ENCODE measurements around the gene TPX2.

TPX2 gene

GRCh38 chr20:31843881-31844280, 104.8 kb downstream of the TPX2 start:
- Histone ChIP-seq H3K79me1 (ENCODE audit: low read length) (no peaks in the 10 kb centered on the region), H3K18ac (ENCODE audit: low read length) (no peak overlapping the region), H4K5ac (ENCODE audit: low read length) (no peak overlapping the region), H3K4me2 (ENCODE audit: low read length) (no peak overlapping the region), H2BK15ac (replicated peaks; ENCODE audit: low read depth) (no peak overlapping the region), H3K4ac (ENCODE audit: low read depth, low read length) (no peak overlapping the region), H2AK5ac (ENCODE audit: low read length) (no peak overlapping the region), H3K4me3 (ENCODE audit: low read length) (no peak overlapping the region), H2BK5ac (ENCODE audit: low read length) (no peak overlapping the region), H3K56ac (ENCODE audit: low read length) (peak overlapping the region; percentile 6), H3K23ac (ENCODE audit: low read length) (no peak overlapping the region), H3K79me2 (ENCODE audit: control insufficient read depth, insufficient read depth, low read length) (no peaks in the 10 kb centered on the region), H4K8ac (ENCODE audit: low read depth, low read length) (no peak overlapping the region), H3K27me3 (ENCODE audit: insufficient read depth, low read length, poor library complexity) (no peaks in the 10 kb centered on the region), H3K36me3 (ENCODE audit: control insufficient read depth, insufficient read depth, low read length) (no peaks in the 10 kb centered on the region), H3K9ac (ENCODE audit: low read length) (no peak overlapping the region), H3K27ac (ENCODE audit: low read depth, low read length) (no peak overlapping the region), H3K4me1 (ENCODE audit: control insufficient read depth, low read depth, low read length) (peaks cover 6% of the 10 kb centered on the region), H2BK120ac (ENCODE audit: low read depth, low read length) (no peak overlapping the region)
- WGBS (ENCODE audit: extremely low coverage, insufficient coverage, low lambda C conversion rate): no CpG with 5 or more reads among the region's 5 CpGs
- DNase-seq: no peak

- no CpG with 5 or more reads among the region's 28 CpGs for WGBS (ENCODE audit: extremely low coverage, insufficient coverage, low lambda C conversion rate)
- Histone ChIP-seq H3K36me3 (ENCODE audit: control insufficient read depth, insufficient read depth, low read length) (no peaks in the 10 kb centered on the region), H3K79me1 (ENCODE audit: low read length) (no peaks in the 10 kb centered on the region), H4K5ac (ENCODE audit: low read length) (no peak overlapping the region), H4K8ac (ENCODE audit: low read depth, low read length) (no peak overlapping the region), H3K56ac (ENCODE audit: low read length) (no peak overlapping the region), H3K79me2 (ENCODE audit: control insufficient read depth, insufficient read depth, low read length) (no peaks in the 10 kb centered on the region), H2BK5ac (ENCODE audit: low read length) (no peak overlapping the region), H3K4me3 (ENCODE audit: low read length) (no peak overlapping the region), H2BK120ac (ENCODE audit: low read depth, low read length) (no peak overlapping the region), H3K18ac (ENCODE audit: low read length) (no peak overlapping the region), H3K23ac (ENCODE audit: low read length) (no peak overlapping the region), H3K4me1 (ENCODE audit: control insufficient read depth, low read depth, low read length) (peaks cover 6% of the 10 kb centered on the region), H3K9ac (ENCODE audit: low read length) (no peak overlapping the region), H2AK5ac (ENCODE audit: low read length) (no peak overlapping the region), H3K4ac (ENCODE audit: low read depth, low read length) (no peak overlapping the region), H3K27me3 (ENCODE audit: insufficient read depth, low read length, poor library complexity) (no peaks in the 10 kb centered on the region), H3K4me2 (ENCODE audit: low read length) (no peak overlapping the region), H3K27ac (ENCODE audit: low read depth, low read length) (no peak overlapping the region), H2BK15ac (replicated peaks; ENCODE audit: low read depth) (no peak overlapping the region)
- no peak for DNase-seq
Observed at GRCh38 chr20:31844737-31845299, 105.7 kb downstream of the TPX2 start.

GRCh38 chr20:31845300-31845863, 106.3 kb downstream of the TPX2 start, which contains the start of gene FOXS1:
FOXS1 (minus strand) TSS chr20:31845604; CDS start chr20:31845542, 62 bp downstream.
- Histone ChIP-seq H3K27ac (ENCODE audit: low read depth, low read length) (no peak within 1 kb of the TSS), H2AK5ac (ENCODE audit: low read length) (no peak within 1 kb of the TSS), H2BK15ac (replicated peaks; ENCODE audit: low read depth) (no peak within 1 kb of the TSS), H3K4me1 (ENCODE audit: control insufficient read depth, low read depth, low read length) (peaks cover 6% of the 10 kb centered on the region), H3K4me3 (ENCODE audit: low read length) (no peak within 1 kb of the TSS), H3K4ac (ENCODE audit: low read depth, low read length) (no peak within 1 kb of the TSS), H3K79me2 (ENCODE audit: control insufficient read depth, insufficient read depth, low read length) (no peaks in the 10 kb centered on the region), H4K8ac (ENCODE audit: low read depth, low read length) (no peak within 1 kb of the TSS), H4K5ac (ENCODE audit: low read length) (no peak within 1 kb of the TSS), H3K9ac (ENCODE audit: low read length) (no peak within 1 kb of the TSS), H2BK5ac (ENCODE audit: low read length) (no peak within 1 kb of the TSS), H2BK120ac (ENCODE audit: low read depth, low read length) (no peak within 1 kb of the TSS), H3K23ac (ENCODE audit: low read length) (no peak within 1 kb of the TSS), H3K27me3 (ENCODE audit: insufficient read depth, low read length, poor library complexity) (peaks cover 4% of the 10 kb centered on the region), H3K36me3 (ENCODE audit: control insufficient read depth, insufficient read depth, low read length) (no peaks in the 10 kb centered on the region), H3K4me2 (ENCODE audit: low read length) (no peak within 1 kb of the TSS), H3K18ac (ENCODE audit: low read length) (no peak within 1 kb of the TSS), H3K79me1 (ENCODE audit: low read length) (no peaks in the 10 kb centered on the region), H3K56ac (ENCODE audit: low read length) (peak within 1 kb of the TSS; percentile 57)
- no CpG with 5 or more reads among the region's 21 CpGs for WGBS (ENCODE audit: extremely low coverage, insufficient coverage, low lambda C conversion rate)
- DNase-seq: peak; percentile 55

- no peak overlapping the region for H4K8ac ChIP-seq (ENCODE audit: low read depth, low read length)
- H3K27ac ChIP-seq (ENCODE audit: low read depth, low read length): no peak overlapping the region
- no CpG with 5 or more reads among the region's 3 CpGs for WGBS (ENCODE audit: extremely low coverage, insufficient coverage, low lambda C conversion rate)
- no peak overlapping the region for H2BK5ac ChIP-seq (ENCODE audit: low read length)
- no peaks in the 10 kb centered on the region for H3K36me3 ChIP-seq (ENCODE audit: control insufficient read depth, insufficient read depth, low read length)
- no peaks in the 10 kb centered on the region for H3K79me2 ChIP-seq (ENCODE audit: control insufficient read depth, insufficient read depth, low read length)
- H3K9ac ChIP-seq (ENCODE audit: low read length): no peak overlapping the region
- peaks cover 6% of the 10 kb centered on the region for H3K4me1 ChIP-seq (ENCODE audit: control insufficient read depth, low read depth, low read length)
- no peak overlapping the region for H3K23ac ChIP-seq (ENCODE audit: low read length)
- no peak overlapping the region for H3K4ac ChIP-seq (ENCODE audit: low read depth, low read length)
- H2BK15ac ChIP-seq (replicated peaks; ENCODE audit: low read depth): no peak overlapping the region
- H3K4me2 ChIP-seq (ENCODE audit: low read length): no peak overlapping the region
- no peak overlapping the region for H3K4me3 ChIP-seq (ENCODE audit: low read length)
- H2BK120ac ChIP-seq (ENCODE audit: low read depth, low read length): no peak overlapping the region
- H4K5ac ChIP-seq (ENCODE audit: low read length): no peak overlapping the region
- H3K56ac ChIP-seq (ENCODE audit: low read length): no peak overlapping the region
- H3K27me3 ChIP-seq (ENCODE audit: insufficient read depth, low read length, poor library complexity): peaks cover 4% of the 10 kb centered on the region
- no peak overlapping the region for H3K18ac ChIP-seq (ENCODE audit: low read length)
- no peaks in the 10 kb centered on the region for H3K79me1 ChIP-seq (ENCODE audit: low read length)
- DNase-seq: no peak
- H2AK5ac ChIP-seq (ENCODE audit: low read length): no peak overlapping the region
Observed at GRCh38 chr20:31846793-31847138, 107.7 kb downstream of the TPX2 start.

GRCh38 chr20:31848088-31848999, 109.3 kb downstream of the TPX2 start:
- Histone ChIP-seq H3K27me3 (ENCODE audit: insufficient read depth, low read length, poor library complexity) (peaks cover 4% of the 10 kb centered on the region), H3K4me1 (ENCODE audit: control insufficient read depth, low read depth, low read length) (no peaks in the 10 kb centered on the region), H3K9ac (ENCODE audit: low read length) (no peak overlapping the region), H3K4ac (ENCODE audit: low read depth, low read length) (no peak overlapping the region), H3K4me3 (ENCODE audit: low read length) (no peak overlapping the region), H3K4me2 (ENCODE audit: low read length) (no peak overlapping the region), H3K36me3 (ENCODE audit: control insufficient read depth, insufficient read depth, low read length) (no peaks in the 10 kb centered on the region), H2BK120ac (ENCODE audit: low read depth, low read length) (no peak overlapping the region), H2BK5ac (ENCODE audit: low read length) (no peak overlapping the region), H4K5ac (ENCODE audit: low read length) (no peak overlapping the region), H2AK5ac (ENCODE audit: low read length) (no peak overlapping the region), H3K79me1 (ENCODE audit: low read length) (no peaks in the 10 kb centered on the region), H3K56ac (ENCODE audit: low read length) (no peak overlapping the region), H4K8ac (ENCODE audit: low read depth, low read length) (no peak overlapping the region), H3K23ac (ENCODE audit: low read length) (no peak overlapping the region), H3K18ac (ENCODE audit: low read length) (no peak overlapping the region), H2BK15ac (replicated peaks; ENCODE audit: low read depth) (no peak overlapping the region), H3K79me2 (ENCODE audit: control insufficient read depth, insufficient read depth, low read length) (no peaks in the 10 kb centered on the region), H3K27ac (ENCODE audit: low read depth, low read length) (no peak overlapping the region)
- WGBS (ENCODE audit: extremely low coverage, insufficient coverage, low lambda C conversion rate): no CpG with 5 or more reads among the region's 32 CpGs
- DNase-seq: no peak

Measured in mesendoderm (in vitro differentiated cells).